ENCODE data around the gene AGPAT3.

The AGPAT3 gene

GRCh38 chr21:43905726-43906455, 40.9 kb downstream of the AGPAT3 start:
- H3K4me3 ChIP-seq (ENCODE audit: severe bottlenecking) = no peak overlapping the region
- H3K9me3 ChIP-seq (ENCODE audit: severe bottlenecking) = no peaks in the 10 kb centered on the region
- ATAC-seq (ENCODE audit: low read depth) = no peak
- no peak for TF ChIP-seq CTCF (IDR thresholded peaks at IDR 0.05; ENCODE audit: poor library complexity, severe bottlenecking)
- no peaks in the 10 kb centered on the region for H3K27me3 ChIP-seq (ENCODE audit: insufficient read depth, poor library complexity, severe bottlenecking)
- no peaks in the 10 kb centered on the region for H3K4me1 ChIP-seq (ENCODE audit: insufficient read depth, poor library complexity, severe bottlenecking)
- no peak for DNase-seq (ENCODE audit: low spot score)
- H3K36me3 ChIP-seq (ENCODE audit: low read depth) = no peaks in the 10 kb centered on the region; the same call in 1 of the 2 replicates
- H3K27ac ChIP-seq (ENCODE audit: poor library complexity, severe bottlenecking) = no peak overlapping the region

GRCh38 chr21:43906585-43907370, 41.8 kb downstream of the AGPAT3 start:
- H3K9me3 ChIP-seq (ENCODE audit: severe bottlenecking) = no peaks in the 10 kb centered on the region
- H3K4me3 ChIP-seq (ENCODE audit: severe bottlenecking) = no peak overlapping the region
- no peaks in the 10 kb centered on the region for H3K4me1 ChIP-seq (ENCODE audit: insufficient read depth, poor library complexity, severe bottlenecking)
- H3K27me3 ChIP-seq (ENCODE audit: insufficient read depth, poor library complexity, severe bottlenecking) = no peaks in the 10 kb centered on the region
- no peak overlapping the region for H3K27ac ChIP-seq (ENCODE audit: poor library complexity, severe bottlenecking)
- no peaks in the 10 kb centered on the region; the same call in 1 of the 2 replicates for H3K36me3 ChIP-seq (ENCODE audit: low read depth)
- no peak for DNase-seq (ENCODE audit: low spot score)
- no peak for ATAC-seq (ENCODE audit: low read depth)
- TF ChIP-seq CTCF (IDR thresholded peaks at IDR 0.05; ENCODE audit: poor library complexity, severe bottlenecking) = no peak

GRCh38 chr21:43907751-43908150, 42.7 kb downstream of the AGPAT3 start:
- Histone ChIP-seq H3K4me1 (ENCODE audit: insufficient read depth, poor library complexity, severe bottlenecking) (no peaks in the 10 kb centered on the region), H3K9me3 (ENCODE audit: severe bottlenecking) (no peaks in the 10 kb centered on the region), H3K27me3 (ENCODE audit: insufficient read depth, poor library complexity, severe bottlenecking) (no peaks in the 10 kb centered on the region), H3K4me3 (ENCODE audit: severe bottlenecking) (no peak overlapping the region), H3K27ac (ENCODE audit: poor library complexity, severe bottlenecking) (no peak overlapping the region), H3K36me3 (ENCODE audit: low read depth) (no peaks in the 10 kb centered on the region; the same call in 1 of the 2 replicates)
- TF ChIP-seq CTCF (IDR thresholded peaks at IDR 0.05; ENCODE audit: poor library complexity, severe bottlenecking) = no peak
- DNase-seq (ENCODE audit: low spot score) (no peak), ATAC-seq (ENCODE audit: low read depth) (no peak)

GRCh38 chr21:43908167-43908566, 43.1 kb downstream of the AGPAT3 start:
- Histone ChIP-seq H3K4me1 (ENCODE audit: insufficient read depth, poor library complexity, severe bottlenecking) (no peaks in the 10 kb centered on the region), H3K27me3 (ENCODE audit: insufficient read depth, poor library complexity, severe bottlenecking) (no peaks in the 10 kb centered on the region), H3K9me3 (ENCODE audit: severe bottlenecking) (no peaks in the 10 kb centered on the region), H3K27ac (ENCODE audit: poor library complexity, severe bottlenecking) (no peak overlapping the region), H3K36me3 (ENCODE audit: low read depth) (no peaks in the 10 kb centered on the region), H3K4me3 (ENCODE audit: severe bottlenecking) (no peak overlapping the region)
- ATAC-seq (ENCODE audit: low read depth) = no peak
- TF ChIP-seq CTCF (IDR thresholded peaks at IDR 0.05; ENCODE audit: poor library complexity, severe bottlenecking) = no peak
- DNase-seq (ENCODE audit: low spot score) = no peak

Data from RWPE2 (cell line).